ENCODE data around the gene SPOP. TPM values are rescaled to one million over a fixed set of nuclear protein-coding genes. Genes with fewer than 3 reads are reported as not detected.

SPOP gene
- total RNA-seq, 1 donor from 2014 or later = 189 TPM

DNA sequence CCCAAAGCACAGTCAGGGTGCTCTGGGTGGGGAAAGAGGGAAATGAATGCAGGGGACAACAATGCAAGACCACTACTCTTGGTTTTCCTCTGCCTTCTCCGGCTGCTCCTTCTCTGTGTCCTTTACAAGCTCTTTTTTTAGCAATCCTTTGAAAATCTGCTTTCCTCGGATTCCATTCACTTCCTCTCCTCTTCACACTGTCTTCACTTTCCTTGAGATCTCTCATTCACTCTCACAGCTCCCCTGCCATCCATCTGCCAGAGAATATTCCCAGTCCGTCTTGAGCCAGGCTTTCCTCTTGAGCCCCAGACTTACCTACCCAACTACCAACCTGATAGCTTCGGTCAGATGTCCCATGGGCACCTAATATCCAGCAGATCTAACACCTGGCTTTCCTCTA lies 11.0 kb upstream of the SPOP start:
- Histone ChIP-seq H3K27ac (peak overlapping the region; percentile 95), H3K9me3 (no peaks in the 10 kb centered on the region), H3K4me3 (no peak overlapping the region), H3K27me3 (no peaks in the 10 kb centered on the region), H3K4me1 (peaks cover 3 to 48% of the 10 kb centered on the region in 2 donors), H3K36me3 (no peaks in the 10 kb centered on the region)
- no peak for TF ChIP-seq CTCF (IDR thresholded peaks at IDR 0.05)
- intact Hi-C loops (cut with DNase I) = no loop called here
- peak in 1 of 2 donors; percentile 45 for DNase-seq (ENCODE audit: low spot score in 2 of 2)

DNA sequence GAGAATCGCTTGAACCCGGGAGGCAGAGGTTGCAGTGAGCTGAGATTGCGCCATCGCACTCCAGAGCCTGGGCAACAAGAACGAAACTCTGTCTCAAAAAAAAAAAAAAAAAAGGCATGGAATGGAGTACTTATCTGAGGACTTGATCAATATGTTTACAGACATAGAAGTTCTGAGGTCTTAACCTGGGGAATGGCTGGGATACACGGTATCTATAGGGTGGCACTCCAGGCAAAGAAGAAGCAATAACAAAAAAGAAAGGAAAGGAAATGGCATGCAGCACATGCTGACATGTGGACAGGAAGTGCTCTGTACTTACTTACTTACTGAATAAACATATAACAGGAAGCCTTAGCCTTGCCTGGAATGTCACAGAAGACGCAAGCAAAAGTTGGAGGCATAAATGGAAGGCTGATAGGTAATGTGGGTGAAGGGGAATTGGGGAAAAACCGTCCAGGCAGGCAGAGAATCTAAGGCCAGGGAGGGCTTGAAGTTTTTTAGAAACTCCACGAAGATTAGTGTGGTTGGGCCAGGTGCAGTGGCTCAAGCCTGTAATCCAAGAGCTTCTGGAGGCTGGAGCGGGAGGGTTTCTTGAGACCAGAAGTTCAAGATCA lies 10.1 kb upstream of the SPOP start:
- Histone ChIP-seq H3K9me3 (no peaks in the 10 kb centered on the region), H3K4me1 (peaks cover 3 to 48% of the 10 kb centered on the region in 2 donors), H3K27ac (peak overlapping the region; percentile 95), H3K36me3 (no peaks in the 10 kb centered on the region), H3K27me3 (no peaks in the 10 kb centered on the region), H3K4me3 (no peak overlapping the region)
- no peak for TF ChIP-seq CTCF (IDR thresholded peaks at IDR 0.05)
- DNase-seq (ENCODE audit: low spot score in 2 of 2) = peak in 1 of 2 donors; percentile 68
- intact Hi-C loops (cut with DNase I) = no loop called here

GRCh38 chr17:49681106-49681979 lies 3.4 kb upstream of the SPOP start:
- Histone ChIP-seq H3K4me1 (peaks cover 0 to 4% of the 10 kb centered on the region in 2 donors), H3K4me3 (no peak overlapping the region), H3K27me3 (no peaks in the 10 kb centered on the region), H3K27ac (peak overlapping the region; percentile 59 to 70), H3K36me3 (no peaks in the 10 kb centered on the region), H3K9me3 (no peaks in the 10 kb centered on the region)
- DNase-seq (ENCODE audit: low spot score in 2 of 2) = no peak
- no peak for TF ChIP-seq CTCF (IDR thresholded peaks at IDR 0.05)
- intact Hi-C loops (cut with DNase I) = no loop called here

- Histone ChIP-seq H3K4me3 (no peak overlapping the region), H3K27me3 (no peaks in the 10 kb centered on the region), H3K4me1 (peaks cover 5 to 14% of the 10 kb centered on the region in 2 donors), H3K27ac (peak overlapping the region; percentile 59 to 70), H3K9me3 (no peaks in the 10 kb centered on the region), H3K36me3 (no peaks in the 10 kb centered on the region)
- no peak for TF ChIP-seq CTCF (IDR thresholded peaks at IDR 0.05)
- DNase-seq (ENCODE audit: low spot score in 2 of 2) = no peak
- intact Hi-C loops (cut with DNase I) = no loop called here
Measured at GRCh38 chr17:49680314-49680713, 2.4 kb upstream of the SPOP start.

GRCh38 chr17:49677134-49677932 lies 564 bp downstream of the SPOP start:
- Histone ChIP-seq H3K27ac (peak overlapping the region; percentile 97 to 98), H3K4me3 (peak overlapping the region; percentile 79 to 83), H3K27me3 (no peaks in the 10 kb centered on the region), H3K9me3 (no peaks in the 10 kb centered on the region), H3K36me3 (no peaks in the 10 kb centered on the region), H3K4me1 (peaks cover 5 to 32% of the 10 kb centered on the region in 2 donors)
- peak; percentile 90 to 98 for DNase-seq (ENCODE audit: low spot score in 2 of 2)
- intact Hi-C loops (cut with DNase I) = loop anchor here (5.0 kb wide), 1 partner anchor 40 kb away; no protein-coding TSS in a partner anchor
- peak in 1 of 3 experiments; percentile 10 for TF ChIP-seq CTCF (IDR thresholded peaks at IDR 0.05)
